Ureter (tissue), 1 donor: ENCODE measurements around the gene TRAF3. TPM values are rescaled to one million over a fixed set of nuclear protein-coding genes. Genes with fewer than 3 reads are reported as not detected.
"Not testable (repeated sequence)": the region's sequence is repeated elsewhere in the genome, so short reads cannot be mapped to it uniquely, and the experiment has no call there.

ENCODE experiments used
- DNase-seq: peaks from one replicate; pipeline ENCODE4 v3.0.0-alpha.2; 2020; ENCODE audit warnings: low spot score
- total RNA-seq: library from RNA; stranded (reverse); gene quantifications from one replicate; pipeline ENCODE4 v1.2.4, GENCODE V29; 2023
- donor health status: DM: yes; HTN: yes; CAD: no.

The TRAF3 gene
- total RNA-seq, 1 donor from 2014 or later = 29.9 TPM

DNA sequence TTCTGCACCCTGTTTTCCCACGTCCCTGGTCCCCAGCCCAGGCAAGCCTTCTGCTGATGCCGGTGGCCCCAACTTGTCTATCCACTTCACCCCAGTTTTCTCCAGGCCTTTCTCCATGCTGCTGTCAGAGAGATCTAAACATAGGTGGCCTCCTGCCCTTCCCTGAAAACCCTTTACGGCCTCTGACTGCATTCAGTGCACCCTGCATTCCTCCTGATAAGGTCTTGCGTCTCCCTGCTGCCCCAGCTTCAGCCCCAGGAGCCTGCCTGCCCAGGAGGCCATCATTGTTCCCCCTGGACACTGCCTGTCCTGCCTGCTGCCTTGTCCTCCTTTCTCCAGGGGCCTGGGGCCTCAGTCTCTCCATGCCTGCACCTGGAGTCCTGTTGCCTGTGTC lies 29.8 kb downstream of the TRAF3 start:
- DNase-seq = no peak

DNA sequence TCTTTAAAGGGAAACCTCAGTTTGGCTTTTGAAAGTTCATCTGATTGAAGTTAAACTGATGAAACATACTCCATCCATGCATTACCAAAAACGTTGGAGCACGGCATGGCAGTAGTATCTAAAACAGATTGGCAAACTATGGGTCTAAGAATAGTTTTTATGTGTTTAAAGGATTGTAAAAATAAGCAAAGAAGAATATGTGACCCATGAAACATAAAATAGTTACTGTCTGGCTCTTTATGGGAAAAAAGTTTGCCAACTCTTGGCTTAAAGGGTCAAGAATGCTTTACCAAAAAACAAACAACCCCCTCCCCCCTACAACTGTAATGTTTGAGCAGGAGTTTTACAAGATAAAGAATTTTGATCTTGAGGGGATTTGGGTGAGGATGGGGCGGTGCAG lies 32.6 kb downstream of the TRAF3 start:
- DNase-seq = no peak

DNA sequence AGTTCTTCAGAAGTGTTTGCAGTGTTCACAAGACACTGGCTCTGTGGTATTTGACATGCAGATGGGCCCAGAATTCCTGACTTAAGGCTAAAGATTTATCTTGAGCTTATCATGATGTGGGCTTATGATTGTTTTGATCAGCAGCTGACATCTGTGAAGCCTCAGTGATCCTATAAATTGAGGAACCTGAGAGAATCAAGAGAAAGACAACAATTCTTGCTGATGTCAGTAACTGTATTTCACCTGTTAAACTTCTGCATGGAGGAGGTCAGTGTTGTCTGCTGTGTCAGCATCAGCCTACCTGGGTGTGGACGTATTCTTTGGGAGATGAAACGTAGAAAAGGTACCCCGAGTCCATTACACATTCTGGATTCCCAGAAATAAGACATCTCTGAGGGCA lies 33.3 kb downstream of the TRAF3 start:
- no peak for DNase-seq

DNA sequence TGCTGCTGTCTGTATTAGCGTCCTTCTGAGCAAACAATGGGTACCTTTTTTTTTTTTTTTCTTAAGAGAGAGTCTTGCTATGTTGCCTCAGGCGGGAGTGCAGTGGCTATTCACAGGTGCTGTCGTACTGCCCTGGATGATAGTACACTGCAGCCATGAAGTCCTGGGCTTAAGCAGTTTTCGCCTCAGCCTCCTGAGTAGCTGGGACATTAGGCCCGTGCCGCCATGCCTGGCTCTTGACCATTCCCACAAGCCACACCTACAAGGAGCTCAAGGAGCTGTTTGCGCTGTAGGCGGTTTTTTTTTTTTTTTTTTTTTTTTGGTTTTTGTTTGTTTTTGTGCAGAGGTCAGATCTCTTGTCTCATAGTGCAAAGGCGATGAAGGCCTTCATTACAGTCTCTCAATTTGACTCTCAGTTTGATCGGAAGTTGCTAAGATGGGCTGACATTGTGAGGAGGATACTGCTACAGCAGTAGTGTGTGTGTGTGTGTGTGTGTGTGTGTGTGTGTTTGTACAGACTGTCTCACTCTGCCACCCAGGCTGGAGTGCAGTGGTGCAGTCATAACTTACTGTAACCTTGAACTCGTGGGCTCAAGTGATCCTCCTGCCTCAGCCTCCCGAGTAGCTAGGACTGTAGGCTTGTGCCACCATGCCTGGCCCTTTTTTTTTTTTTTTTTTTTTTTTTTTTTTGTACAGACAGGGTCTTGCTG lies 34.2 kb downstream of the TRAF3 start:
- no peak for DNase-seq

DNA sequence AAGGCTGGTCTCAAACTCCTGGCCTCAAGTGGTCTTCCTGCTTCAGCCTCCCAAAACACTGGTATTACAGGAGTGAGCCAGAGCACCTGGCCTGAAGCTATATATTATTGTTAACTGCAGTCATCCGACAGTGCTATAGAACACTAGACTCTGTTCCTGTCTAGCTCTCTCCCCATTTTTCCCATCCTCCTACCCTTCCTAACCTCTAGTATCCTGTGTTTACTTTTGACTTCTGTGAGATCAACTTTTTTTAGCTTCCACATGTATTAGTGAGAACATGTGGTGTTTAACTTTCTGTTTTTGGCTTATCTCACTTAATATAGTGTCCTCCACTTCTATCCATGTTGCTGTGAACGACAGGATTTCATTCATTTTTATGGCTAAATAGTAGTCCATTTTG lies 34.7 kb downstream of the TRAF3 start:
- DNase-seq = no peak

DNA sequence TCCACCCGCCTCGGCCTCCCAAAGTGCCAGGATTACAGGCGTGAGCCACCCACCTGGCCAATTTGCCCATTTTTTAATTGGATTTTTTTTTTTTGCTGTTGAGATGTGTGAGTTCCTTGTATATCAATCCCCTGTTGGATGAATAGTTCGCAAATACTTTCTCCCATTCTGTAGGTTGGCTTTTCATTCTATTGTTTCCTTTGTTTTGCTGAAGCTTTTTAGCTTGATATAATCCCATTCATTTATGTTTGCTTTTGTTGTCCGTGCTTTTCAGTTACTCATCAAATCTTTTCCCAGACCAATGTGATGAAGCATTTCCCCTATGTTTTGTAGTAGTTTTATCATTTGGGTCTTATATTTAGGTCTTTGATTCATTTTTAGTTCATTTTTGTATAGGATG lies 36.4 kb downstream of the TRAF3 start:
- DNase-seq = no peak

DNA sequence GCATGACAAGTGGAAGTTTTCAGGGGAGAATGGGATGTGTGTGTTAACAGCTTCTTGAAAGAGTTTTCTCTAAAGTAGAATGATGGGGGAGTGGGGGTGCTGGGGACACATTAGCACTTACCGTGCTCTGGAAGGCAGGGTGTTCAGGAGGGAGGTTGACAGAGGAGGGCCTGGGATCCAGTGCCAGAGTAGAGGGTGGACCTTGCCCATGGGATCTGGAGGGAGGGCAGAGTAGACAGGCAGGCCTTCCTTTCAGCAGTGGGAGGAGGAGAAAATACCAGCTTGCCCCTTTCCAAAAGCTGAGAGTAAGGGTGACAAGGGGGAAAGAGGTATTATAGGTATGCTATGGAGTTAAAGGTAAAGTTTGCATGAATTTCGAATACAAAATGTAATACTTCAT lies 40.1 kb downstream of the TRAF3 start:
- DNase-seq = no peak

DNA sequence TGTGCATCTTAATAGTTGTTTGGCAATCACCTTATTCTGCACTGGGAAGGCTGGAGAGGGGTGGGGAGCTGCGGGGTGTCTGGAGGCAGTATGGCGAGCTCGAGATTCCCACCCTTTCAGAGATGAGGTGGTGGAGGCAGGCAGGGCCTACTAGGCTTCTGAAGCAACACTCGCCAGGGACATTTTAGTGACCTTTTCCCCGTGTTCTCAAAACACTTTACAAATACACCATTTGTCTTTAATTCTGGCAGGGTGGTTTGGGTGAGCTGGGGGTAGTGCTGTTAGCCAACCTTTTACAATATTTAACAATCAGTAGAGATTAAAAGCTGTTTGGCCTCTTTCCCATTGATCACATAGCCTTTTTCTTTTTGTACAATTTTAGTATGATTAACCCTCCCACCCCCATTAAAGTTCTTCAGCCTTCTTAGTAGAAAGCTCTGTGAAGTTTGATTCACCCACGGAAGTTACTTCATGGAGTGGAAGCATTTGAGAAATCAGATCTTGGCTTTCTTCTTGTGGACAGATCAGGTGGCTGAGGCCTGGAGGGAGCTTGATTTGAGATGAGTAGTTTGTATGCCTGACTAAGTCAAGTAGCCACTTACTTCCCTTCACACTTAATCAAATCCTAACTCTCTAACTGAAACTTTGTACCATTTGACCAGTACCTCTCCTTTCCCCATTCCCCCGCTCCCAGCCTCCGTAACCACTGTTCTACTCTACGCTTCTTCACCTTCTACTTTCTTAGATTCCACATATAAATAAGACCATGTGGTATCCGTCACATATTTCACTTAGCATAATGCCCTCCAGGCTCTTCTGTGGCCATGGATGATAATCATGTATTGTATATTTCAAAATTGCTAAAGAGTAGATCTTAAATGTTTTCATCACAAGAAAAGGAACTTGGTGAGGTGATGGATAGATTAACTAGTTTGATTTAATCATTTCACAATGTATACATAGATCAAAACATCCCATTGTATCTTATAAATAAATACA lies 41.0 kb downstream of the TRAF3 start:
- DNase-seq = no peak

DNA sequence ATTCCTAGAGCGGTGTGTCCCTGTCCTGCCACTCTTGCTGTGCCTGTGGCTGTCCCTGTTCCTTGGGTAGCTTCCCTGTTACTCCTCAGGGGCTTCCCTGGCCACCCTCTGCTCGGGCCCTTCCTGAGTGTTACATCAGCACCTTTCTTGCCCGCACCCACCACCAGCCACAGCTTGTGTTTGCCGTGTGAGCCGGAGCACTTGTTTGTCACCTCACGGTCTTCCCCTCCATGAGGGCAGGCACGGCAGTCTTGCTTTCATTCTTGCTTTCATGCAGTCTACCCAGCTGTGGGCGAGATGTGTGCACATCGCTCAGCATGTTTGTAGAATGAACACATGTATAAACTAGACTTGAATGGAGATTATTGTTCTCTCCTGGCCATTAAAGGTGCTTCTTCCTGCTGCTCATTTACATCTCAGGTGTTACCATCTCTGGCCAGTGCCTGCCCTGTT lies 42.0 kb downstream of the TRAF3 start:
- no peak for DNase-seq

DNA sequence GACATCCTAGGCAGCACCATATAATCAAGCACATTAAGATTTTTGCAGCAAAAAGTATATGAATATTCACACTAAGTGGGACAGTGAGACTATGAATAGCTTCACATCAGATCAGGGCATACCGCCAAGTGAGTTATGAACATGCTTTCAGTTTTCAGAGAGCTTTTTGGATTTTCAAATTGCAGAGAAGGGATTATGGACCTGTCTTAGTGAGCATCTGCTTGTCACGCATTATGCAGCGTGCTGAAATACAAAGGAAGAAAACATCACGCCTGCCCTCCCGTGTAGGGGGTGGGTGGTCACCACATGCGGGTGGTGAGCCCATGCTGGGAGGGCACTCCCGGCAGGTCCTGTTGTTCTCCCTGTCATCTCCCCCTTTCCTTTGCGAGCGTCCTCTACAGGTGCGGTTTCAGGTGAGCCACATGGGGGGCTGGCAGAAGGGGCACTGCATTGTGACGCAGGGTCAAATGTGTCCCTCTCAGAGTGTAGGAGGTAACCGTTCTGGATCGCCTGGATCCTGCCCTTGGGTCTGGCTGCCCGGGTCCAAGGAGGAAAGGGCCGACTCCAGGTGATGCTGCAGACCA lies 42.6 kb downstream of the TRAF3 start:
- DNase-seq = no peak

DNA sequence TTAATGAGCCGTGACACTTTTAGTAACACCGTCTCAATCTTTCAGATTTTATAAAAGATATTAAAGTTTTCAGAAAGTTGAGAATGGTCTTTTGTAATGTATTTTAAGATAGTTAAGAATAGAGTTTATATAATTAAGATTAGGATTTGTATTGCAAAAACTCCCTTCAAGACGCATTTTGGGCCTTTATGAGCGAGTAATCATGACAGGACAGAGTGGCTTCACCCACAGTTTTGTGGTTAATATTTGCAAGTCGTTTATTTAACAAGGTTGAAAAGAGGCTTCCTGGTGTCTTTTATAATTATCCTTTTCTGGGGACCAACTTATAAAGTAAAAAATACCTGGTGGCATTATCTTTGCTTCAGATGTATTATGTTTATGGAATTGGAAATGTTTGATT lies 44.0 kb downstream of the TRAF3 start:
- no peak for DNase-seq

DNA sequence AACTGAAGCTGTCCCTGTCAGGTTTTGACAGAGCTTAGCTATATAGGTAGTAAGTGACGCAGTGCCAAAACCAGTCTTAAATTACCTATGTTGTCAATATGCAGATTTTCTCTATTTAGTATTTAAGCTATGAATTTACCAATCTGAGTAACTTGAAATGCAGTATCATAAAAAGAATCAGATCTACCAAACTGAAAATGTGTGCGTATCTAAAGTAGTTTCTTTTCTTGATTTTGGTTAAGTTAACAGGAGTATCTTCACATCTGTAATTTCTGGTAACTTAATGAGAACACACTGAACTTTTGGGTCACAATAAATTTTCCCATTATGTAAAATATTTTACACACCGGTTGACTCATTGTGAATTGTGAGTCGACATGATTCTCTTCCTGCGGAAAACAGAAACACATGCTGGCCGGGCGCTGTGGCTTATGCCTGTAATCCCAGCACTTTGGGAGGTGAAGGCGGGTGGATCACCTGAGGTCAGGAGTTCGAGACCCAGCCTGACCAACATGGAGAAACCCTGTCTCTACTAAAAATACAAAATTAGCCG lies 45.1 kb downstream of the TRAF3 start:
- no peak for DNase-seq

DNA sequence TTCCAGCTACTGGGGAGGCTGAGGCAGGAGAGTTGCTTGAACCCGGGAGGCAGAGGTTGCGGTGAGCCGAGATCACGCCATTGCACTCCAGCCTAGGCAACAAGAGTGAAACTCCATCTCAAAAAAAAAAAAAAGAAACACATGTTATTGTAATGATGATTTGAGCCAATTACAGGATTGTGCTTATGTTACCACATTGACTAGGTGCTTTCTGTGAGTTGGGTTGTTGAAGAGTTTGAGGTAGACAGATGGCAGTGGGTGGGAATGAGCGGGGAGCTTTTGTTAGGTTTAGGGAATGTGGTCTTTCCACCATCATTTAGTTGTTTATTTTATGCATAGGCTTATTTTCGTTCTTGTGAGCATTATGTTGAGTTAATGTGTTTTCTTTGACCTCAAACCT lies 45.6 kb downstream of the TRAF3 start:
- not testable (repeated sequence) for DNase-seq

DNA sequence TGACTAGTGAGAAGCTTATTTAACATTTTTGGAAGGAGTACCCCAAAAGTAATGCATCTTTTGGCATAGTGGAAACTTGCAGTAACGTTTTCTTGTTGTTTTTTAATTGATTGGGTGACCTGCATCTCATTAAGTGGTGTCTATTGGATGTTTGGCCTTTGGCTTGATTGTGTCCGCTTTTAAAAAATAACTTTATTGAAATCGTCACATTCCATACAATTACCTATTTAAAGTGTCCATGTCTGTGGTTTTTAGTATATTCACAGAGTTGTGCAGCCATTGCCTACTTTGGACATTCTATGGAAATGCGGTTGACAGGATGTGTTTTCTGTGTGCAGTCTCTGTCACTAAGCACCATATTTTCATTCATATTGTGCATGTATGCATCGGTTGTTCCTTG lies 46.3 kb downstream of the TRAF3 start:
- DNase-seq = no peak

DNA sequence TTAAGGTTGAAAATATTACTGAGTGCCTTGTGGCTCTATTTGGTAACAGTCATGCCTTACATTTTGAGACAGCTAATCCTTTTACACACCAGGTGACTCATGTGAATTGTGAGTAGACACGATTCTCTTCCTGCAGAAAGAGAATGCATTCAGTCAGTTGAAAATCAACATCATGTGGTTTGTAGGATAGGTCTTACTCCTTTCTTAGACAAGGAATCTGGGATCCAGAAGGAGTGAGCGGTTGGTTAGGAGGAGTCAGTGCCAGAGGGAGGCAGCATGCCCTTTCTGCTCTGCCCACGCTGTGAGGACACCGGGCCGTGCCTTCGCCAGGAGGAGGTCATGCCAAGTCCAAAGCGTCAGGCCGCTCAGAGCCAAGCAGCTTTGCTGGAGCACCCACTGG lies 47.6 kb downstream of the TRAF3 start:
- DNase-seq = no peak

DNA sequence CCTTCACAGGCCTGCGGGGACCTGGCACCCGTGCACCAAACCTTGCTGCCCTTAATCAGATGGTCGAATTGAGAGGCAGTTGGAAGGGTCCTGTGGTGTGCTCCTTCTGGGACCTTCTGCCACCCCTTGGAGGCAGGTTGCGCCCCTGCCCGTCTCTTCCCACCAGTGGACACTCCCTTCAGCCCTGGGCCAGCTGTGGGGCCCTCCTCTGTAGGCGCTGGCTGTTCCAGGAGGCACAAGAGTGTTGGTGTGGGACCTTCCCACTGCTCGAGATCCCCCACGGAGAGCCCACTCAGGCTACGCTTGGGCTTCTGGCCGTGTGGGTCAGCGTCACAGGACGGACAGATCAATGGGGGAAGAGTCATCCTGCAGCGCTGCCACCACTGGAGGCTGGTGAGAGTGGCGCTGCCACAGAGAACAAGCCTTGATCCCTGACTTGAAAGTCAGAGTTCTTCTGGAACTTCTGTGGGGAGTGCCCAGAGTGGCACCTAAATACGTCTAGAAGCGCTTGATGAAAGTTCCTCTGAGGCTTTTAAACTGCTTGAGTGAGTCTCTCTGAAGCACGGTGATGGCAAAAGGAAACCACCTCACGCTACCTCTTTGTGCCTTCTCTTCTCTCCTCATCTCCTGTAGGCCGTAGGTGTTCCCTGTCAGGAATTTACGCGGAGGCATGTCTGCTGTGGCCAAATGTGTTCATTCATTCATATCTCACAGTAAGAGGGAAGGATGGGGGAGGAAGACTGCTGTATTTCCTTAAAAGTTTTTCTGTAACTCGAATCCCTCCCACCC lies 48.3 kb downstream of the TRAF3 start:
- DNase-seq = no peak

DNA sequence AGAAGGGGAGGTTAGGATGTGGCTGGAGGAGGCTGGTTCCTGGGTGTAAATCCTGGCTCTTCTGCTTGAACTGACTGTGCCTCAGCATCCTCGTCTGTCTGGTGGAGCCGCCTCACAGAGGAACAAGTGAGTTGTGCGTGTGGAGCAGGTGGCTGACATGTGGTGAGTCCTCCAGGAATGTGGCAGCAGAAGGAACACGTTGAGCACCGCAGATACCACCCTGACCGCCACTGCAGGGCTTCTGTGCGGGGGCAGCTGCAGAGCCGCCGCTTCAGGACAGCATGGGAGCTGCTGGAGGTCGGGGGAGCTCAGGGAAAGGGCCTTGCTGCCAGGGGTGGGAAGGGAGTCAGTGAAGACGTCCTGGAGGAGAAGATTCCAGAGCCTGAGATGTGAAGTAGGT lies 48.9 kb downstream of the TRAF3 start:
- DNase-seq = no peak

DNA sequence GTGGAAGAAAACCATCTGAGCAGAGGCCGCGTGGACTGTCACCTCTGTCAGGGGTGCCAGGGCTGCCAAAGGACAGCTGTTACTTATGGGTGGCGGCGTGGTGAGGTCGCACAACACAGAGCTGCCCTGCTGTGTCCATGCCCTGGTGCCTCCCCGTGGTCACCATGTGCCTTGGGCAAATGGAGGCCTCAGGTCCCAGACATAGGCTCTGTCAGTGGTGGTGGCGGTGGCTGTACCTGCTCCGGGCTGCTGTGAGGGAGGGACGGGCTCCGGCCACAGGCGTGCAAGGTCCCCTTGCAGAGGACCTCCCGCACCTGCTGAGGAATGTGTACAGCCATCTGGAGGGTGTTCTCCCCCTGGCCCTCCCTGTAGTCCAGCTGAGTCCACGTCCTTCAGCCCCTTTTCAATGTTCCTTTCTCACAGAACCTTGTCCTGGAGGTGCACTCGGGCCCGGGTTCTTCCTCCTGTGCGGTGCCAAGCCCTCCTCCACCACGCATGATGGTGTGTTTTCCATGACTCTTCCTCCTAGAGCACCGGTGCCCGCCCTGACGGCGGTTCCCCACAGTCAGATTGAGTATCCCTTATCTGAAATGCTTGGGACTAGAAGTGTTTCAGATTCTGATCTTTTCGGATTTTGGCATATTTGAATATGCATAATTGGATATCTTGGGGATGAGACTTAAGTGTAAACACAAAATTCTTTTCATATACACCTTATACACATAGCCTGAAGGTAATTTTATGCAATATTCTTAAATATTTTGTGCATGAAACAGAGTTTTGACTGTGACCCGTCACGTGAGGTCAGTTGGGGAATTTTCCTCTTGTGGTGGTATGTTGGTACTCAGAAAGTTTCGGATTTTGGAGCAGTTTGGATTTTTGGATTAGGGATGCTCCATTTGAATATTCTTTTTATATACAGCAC lies 49.8 kb downstream of the TRAF3 start:
- no peak for DNase-seq

DNA sequence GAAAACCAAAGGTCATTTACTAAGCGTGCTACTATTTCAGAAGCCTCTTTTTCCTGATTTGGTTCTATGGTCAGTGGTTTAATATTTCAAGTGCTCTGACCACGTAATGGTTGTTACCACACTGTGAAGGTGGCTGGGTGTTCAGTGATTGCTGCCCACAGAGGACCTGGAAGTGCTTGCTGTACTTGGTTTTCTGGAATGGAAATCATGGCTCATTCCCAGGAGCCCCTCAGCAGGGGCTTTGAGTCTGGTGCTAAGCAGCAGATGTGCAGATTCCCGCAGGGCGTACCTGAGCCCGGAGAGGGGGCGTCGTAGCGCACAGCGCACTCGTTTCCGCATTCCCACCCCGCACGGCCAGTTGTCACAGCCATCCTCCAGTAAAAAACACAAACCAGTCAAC lies 50.5 kb downstream of the TRAF3 start:
- DNase-seq = no peak

DNA sequence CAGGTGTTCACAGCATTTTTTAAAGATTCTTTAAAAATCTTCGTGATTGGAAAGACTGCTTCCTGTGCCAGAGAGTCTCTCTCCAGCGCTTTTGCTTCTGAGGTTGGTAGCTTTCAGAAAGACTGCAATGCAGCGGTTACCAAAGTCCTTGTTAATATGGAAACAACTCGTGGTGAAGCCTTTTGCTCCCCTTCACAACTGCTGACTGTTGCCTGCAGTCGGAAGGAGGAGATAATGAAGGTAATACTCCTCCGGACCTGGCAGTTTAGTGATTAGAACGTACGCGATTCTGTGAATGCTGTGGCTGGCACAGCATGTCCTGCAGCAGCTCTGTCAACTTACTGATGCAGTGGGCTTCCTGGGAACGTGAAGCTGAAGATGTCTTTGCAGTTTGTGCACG lies 50.9 kb downstream of the TRAF3 start:
- no peak for DNase-seq
